GM06990 (cell line): ENCODE data around the gene TCF7.

Experiments used
- DNase-seq: peaks from one replicate; pipeline ENCODE4 v3.0.0-alpha.2; 2011; ENCODE audit not compliant: insufficient read length; ENCODE audit errors: extremely low read depth
- H3K27me3 ChIP-seq: replicated peaks from 2 replicates; pipeline ENCODE4 v1.6.0; 2011; ENCODE audit warnings: low read length; ENCODE audit not compliant: control insufficient read depth, insufficient read depth
- H3K36me3 ChIP-seq: 2 replicates; pipeline ENCODE4 v1.5.1; 2011; ENCODE audit warnings: low read length; ENCODE audit not compliant: control insufficient read depth, insufficient read depth
- H3K4me3 ChIP-seq: replicated peaks from 2 replicates; pipeline ENCODE4 v1.5.1; 2011; ENCODE audit warnings: low read depth, mild to moderate bottlenecking, control low read depth, low read length
- CTCF ChIP-seq: IDR thresholded peaks from 2 replicates; pipeline ENCODE4 v1.5.1; 2011; ENCODE audit warnings: low read length, control low read depth, mild to moderate bottlenecking, inconsistent platforms; ENCODE audit not compliant: insufficient read depth, poor library complexity, severe bottlenecking

The TCF7 gene

GRCh38 chr5:134093351-134093750, 21.1 kb upstream of the TCF7 start:
- no peaks in the 10 kb centered on the region for H3K27me3 ChIP-seq
- no peak for TF ChIP-seq CTCF
- no peak for DNase-seq
- no peaks in the 10 kb centered on the region for H3K36me3 ChIP-seq
- no peak overlapping the region for H3K4me3 ChIP-seq

GRCh38 chr5:134095293-134095692, 19.2 kb upstream of the TCF7 start:
- Histone ChIP-seq H3K4me3 (no peak overlapping the region), H3K27me3 (no peaks in the 10 kb centered on the region), H3K36me3 (no peaks in the 10 kb centered on the region)
- no peak for DNase-seq
- no peak for TF ChIP-seq CTCF

GRCh38 chr5:134095887-134096589, 18.4 kb upstream of the TCF7 start:
- H3K27me3 ChIP-seq = no peaks in the 10 kb centered on the region
- no peak for DNase-seq
- no peaks in the 10 kb centered on the region for H3K36me3 ChIP-seq
- H3K4me3 ChIP-seq = no peak overlapping the region
- no peak for TF ChIP-seq CTCF

DNA sequence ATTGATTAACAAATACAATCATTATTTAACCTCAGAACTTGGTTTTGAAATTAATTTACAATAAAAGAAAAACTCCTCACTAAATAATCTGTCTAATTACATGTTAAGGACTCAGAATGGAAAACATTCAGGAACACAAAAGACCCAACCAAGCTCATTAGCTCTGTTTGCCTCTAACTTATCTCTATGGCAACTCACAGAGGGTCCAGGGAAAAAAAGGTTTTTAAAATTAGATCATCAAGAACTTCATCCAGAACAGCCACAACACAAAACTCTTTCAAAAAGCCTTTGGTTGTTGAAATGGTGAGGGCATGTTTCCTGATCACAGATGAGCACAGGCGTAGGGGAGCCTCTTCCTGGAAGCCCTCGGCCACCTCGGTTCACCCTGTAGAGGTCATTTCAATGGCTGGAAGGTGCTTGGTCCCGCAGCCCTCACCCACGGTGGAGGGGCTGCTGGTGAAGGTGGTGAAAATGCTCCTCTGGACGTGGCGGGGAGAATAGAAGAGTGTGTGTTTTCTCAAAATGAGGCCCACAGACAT, 17.2 kb upstream of the TCF7 start:
- Histone ChIP-seq H3K4me3 (no peak overlapping the region), H3K27me3 (no peaks in the 10 kb centered on the region), H3K36me3 (no peaks in the 10 kb centered on the region)
- TF ChIP-seq CTCF = no peak
- DNase-seq = no peak

GRCh38 chr5:134098690-134099089, 15.8 kb upstream of the TCF7 start:
- Histone ChIP-seq H3K4me3 (no peak overlapping the region), H3K27me3 (no peaks in the 10 kb centered on the region), H3K36me3 (no peaks in the 10 kb centered on the region)
- no peak for TF ChIP-seq CTCF
- DNase-seq = no peak
